Trophoblast cell (in vitro differentiated cells and primary cell): ENCODE data around the gene AMN1.
A peak's percentile ranks its signal among the peaks of the same experiment; 100 is the strongest.
"Not testable (repeated sequence)": the region's sequence is repeated elsewhere in the genome, so short reads cannot be mapped to it uniquely, and the experiment has no call there.

Source experiments
- DNase-seq, 2 donors: peaks; one replicate each; pipeline ENCODE4 v3.0.0-alpha.2; 2016
- H2AFZ ChIP-seq: 2 replicates; pipeline ENCODE4 v1.6.1; 2013; ENCODE audit warnings: low read length, moderate library complexity, mild to moderate bottlenecking; ENCODE audit not compliant: insufficient read depth, poor library complexity
- H2AK5ac ChIP-seq: 2 replicates; pipeline ENCODE4 v1.6.1; 2013; ENCODE audit warnings: mild to moderate bottlenecking, low read length
- H2BK120ac ChIP-seq: 2 replicates; pipeline ENCODE4 v1.6.1; 2013; ENCODE audit warnings: low read length, mild to moderate bottlenecking, moderate library complexity; ENCODE audit not compliant: insufficient read depth, poor library complexity
- H2BK12ac ChIP-seq: 2 replicates; pipeline ENCODE4 v1.6.1; 2013; ENCODE audit warnings: mild to moderate bottlenecking, low read length, moderate library complexity
- H2BK5ac ChIP-seq: 2 replicates; pipeline ENCODE4 v1.6.1; 2013; ENCODE audit warnings: low read length, low read depth, moderate library complexity, mild to moderate bottlenecking; ENCODE audit not compliant: poor library complexity
- H3K14ac ChIP-seq: 2 replicates; pipeline ENCODE4 v1.6.1; 2013; ENCODE audit warnings: mild to moderate bottlenecking, low read length
- H3K18ac ChIP-seq: 2 replicates; pipeline ENCODE4 v1.6.1; 2013; ENCODE audit warnings: mild to moderate bottlenecking, low read length
- H3K23ac ChIP-seq: 2 replicates; pipeline ENCODE4 v1.6.1; 2013; ENCODE audit warnings: low read length
- H3K27ac ChIP-seq: 2 replicates; pipeline ENCODE4 v1.5.1; 2013; ENCODE audit warnings: low read depth, mild to moderate bottlenecking, inconsistent platforms, low read length, moderate library complexity
- H3K27me3 ChIP-seq: 2 replicates; pipeline ENCODE4 v1.6.1; 2013; ENCODE audit warnings: inconsistent platforms, mild to moderate bottlenecking, low read length, moderate library complexity; ENCODE audit not compliant: insufficient read depth
- H3K36me3 ChIP-seq, 2 experiments: 1 replicate in 1 of 2; 2 replicates in 1 of 2; pipeline ENCODE4 v1.6.1; 2013; ENCODE audit warnings: low read length in 2 of 2, mild to moderate bottlenecking in 2 of 2, moderate library complexity in 1 of 2; ENCODE audit not compliant: insufficient read depth in 2 of 2, control insufficient read depth in 1 of 2
- H3K4ac ChIP-seq: 2 replicates; pipeline ENCODE4 v1.6.1; 2013; ENCODE audit warnings: low read depth, mild to moderate bottlenecking, low read length, moderate library complexity
- H3K4me1 ChIP-seq, 2 experiments: 1 replicate in 1 of 2; 2 replicates in 1 of 2; pipeline ENCODE4 v1.6.1; 2013; ENCODE audit warnings: low read length in 2 of 2, mild to moderate bottlenecking in 2 of 2, moderate library complexity in 1 of 2; ENCODE audit not compliant: insufficient read depth in 2 of 2, control insufficient read depth in 1 of 2
- H3K4me2 ChIP-seq: 2 replicates; pipeline ENCODE4 v1.6.1; 2013; ENCODE audit warnings: inconsistent platforms, mild to moderate bottlenecking, low read length, moderate library complexity
- H3K4me3 ChIP-seq: 2 replicates; pipeline ENCODE4 v1.5.1; 2013; ENCODE audit warnings: mild to moderate bottlenecking, low read depth, low read length, inconsistent platforms
- H3K79me1 ChIP-seq: one replicate; pipeline ENCODE4 v1.6.1; 2013; ENCODE audit warnings: low read length
- H3K79me2 ChIP-seq: 2 replicates; pipeline ENCODE4 v1.6.1; 2013; ENCODE audit warnings: low read length, mild to moderate bottlenecking; ENCODE audit not compliant: control insufficient read depth, insufficient read depth, poor library complexity
- H3K9ac ChIP-seq: 2 replicates; pipeline ENCODE4 v1.6.1; 2013; ENCODE audit warnings: mild to moderate bottlenecking, low read length
- H3K9me3 ChIP-seq: 2 replicates; pipeline ENCODE4 v1.6.1; 2013; ENCODE audit warnings: low read depth, mild to moderate bottlenecking, control low read depth, inconsistent platforms, low read length; ENCODE audit not compliant: insufficient read depth
- H4K12ac ChIP-seq: 2 replicates; pipeline ENCODE4 v1.6.1; 2013; ENCODE audit warnings: low read depth, mild to moderate bottlenecking, low read length, moderate library complexity
- H4K8ac ChIP-seq: 2 replicates; pipeline ENCODE4 v1.6.1; 2013; ENCODE audit warnings: low read depth, mild to moderate bottlenecking, low read length, moderate library complexity
- H4K91ac ChIP-seq: one replicate; pipeline ENCODE4 v1.6.1; 2013; ENCODE audit warnings: low read depth, mild to moderate bottlenecking, low read length, moderate library complexity
- WGBS: extraction: QIAGEN DNeasy Blood & Tissue Kit; methylation state at CpG from one replicate; pipeline ENCODE4 v1.1.7; 2013; ENCODE audit warnings: missing lambda C conversion rate; ENCODE audit not compliant: insufficient read length, insufficient coverage; ENCODE audit errors: extremely low coverage; 5-methylcytosine and 5-hydroxymethylcytosine counted together

The AMN1 gene

GRCh38 chr12:31736472-31736871 is 7.7 kb upstream of the AMN1 start:
- H3K4me1 ChIP-seq, result peaks cover 4 to 8% of the 10 kb centered on the region in 2 experiments
- no peak overlapping the region for H3K18ac ChIP-seq
- H3K79me2 ChIP-seq, result peaks cover 2% of the 10 kb centered on the region
- H4K8ac ChIP-seq, result no peak overlapping the region
- H2BK120ac ChIP-seq, result no peak overlapping the region
- no peak overlapping the region for H4K91ac ChIP-seq
- H3K9me3 ChIP-seq, result no peaks in the 10 kb centered on the region
- H3K4me2 ChIP-seq, result no peak overlapping the region
- no peaks in the 10 kb centered on the region for H3K27me3 ChIP-seq
- no peaks in the 10 kb centered on the region for H3K36me3 ChIP-seq
- no peak overlapping the region for H3K9ac ChIP-seq
- H3K79me1 ChIP-seq, result peaks cover 6% of the 10 kb centered on the region
- no peak overlapping the region for H2AK5ac ChIP-seq
- H3K23ac ChIP-seq, result no peak overlapping the region
- no peak overlapping the region for H4K12ac ChIP-seq
- H2BK12ac ChIP-seq, result no peak overlapping the region
- no peak overlapping the region for H2BK5ac ChIP-seq
- no peak overlapping the region for H2AFZ ChIP-seq
- DNase-seq, result peak; percentile 69 to 81
- H3K14ac ChIP-seq, result no peak overlapping the region
- H3K4me3 ChIP-seq, result no peak overlapping the region
- no peak overlapping the region for H3K27ac ChIP-seq
- no peak overlapping the region for H3K4ac ChIP-seq

GRCh38 chr12:31733549-31734432 is 5.0 kb upstream of the AMN1 start:
- WGBS, result no CpG with 5 or more reads among the region's 15 CpGs
- Histone ChIP-seq H2AK5ac (peak overlapping the region; percentile 90), H2BK120ac (peak overlapping the region; percentile 36), H3K27ac (peak overlapping the region; percentile 85), H3K14ac (peak overlapping the region; percentile 8), H3K79me1 (peaks cover 15% of the 10 kb centered on the region), H2BK12ac (peak overlapping the region; percentile 96), H4K91ac (peak overlapping the region; percentile 59), H3K4me1 (peaks cover 13 to 16% of the 10 kb centered on the region in 2 experiments), H2AFZ (peak overlapping the region; percentile 67)
- H4K8ac ChIP-seq, H3K4me3 ChIP-seq, H2BK5ac ChIP-seq, H3K4ac ChIP-seq, H3K9ac ChIP-seq, H3K79me2 ChIP-seq, H4K12ac ChIP-seq, H3K18ac ChIP-seq, H3K9me3 ChIP-seq, DNase-seq, H3K36me3 ChIP-seq, H3K23ac ChIP-seq, H3K4me2 ChIP-seq, H3K27me3 ChIP-seq: not testable (repeated sequence)

GRCh38 chr12:31732926-31733548 is 4.2 kb upstream of the AMN1 start:
- Histone ChIP-seq H3K4me3 (no peak overlapping the region), H3K79me1 (peaks cover 20% of the 10 kb centered on the region), H3K23ac (no peak overlapping the region), H2BK120ac (peak overlapping the region; percentile 13), H4K12ac (no peak overlapping the region), H4K8ac (no peak overlapping the region), H3K79me2 (peaks cover 7% of the 10 kb centered on the region), H3K9ac (no peak overlapping the region), H3K4me1 (peaks cover 13 to 16% of the 10 kb centered on the region in 2 experiments), H3K14ac (no peak overlapping the region), H3K27ac (peak overlapping the region; percentile 85), H3K27me3 (no peaks in the 10 kb centered on the region), H3K4ac (no peak overlapping the region), H2AFZ (peak overlapping the region; percentile 11), H3K36me3 (no peaks in the 10 kb centered on the region), H2BK12ac (peak overlapping the region; percentile 15), H2AK5ac (no peak overlapping the region), H2BK5ac (peak overlapping the region; percentile 34), H3K4me2 (peak overlapping the region; percentile 36), H3K9me3 (peaks cover 2% of the 10 kb centered on the region), H4K91ac (peak overlapping the region; percentile 59), H3K18ac (no peak overlapping the region)
- peak; percentile 65 to 95 for DNase-seq
- WGBS, result no CpG with 5 or more reads among the region's 5 CpGs

DNA sequence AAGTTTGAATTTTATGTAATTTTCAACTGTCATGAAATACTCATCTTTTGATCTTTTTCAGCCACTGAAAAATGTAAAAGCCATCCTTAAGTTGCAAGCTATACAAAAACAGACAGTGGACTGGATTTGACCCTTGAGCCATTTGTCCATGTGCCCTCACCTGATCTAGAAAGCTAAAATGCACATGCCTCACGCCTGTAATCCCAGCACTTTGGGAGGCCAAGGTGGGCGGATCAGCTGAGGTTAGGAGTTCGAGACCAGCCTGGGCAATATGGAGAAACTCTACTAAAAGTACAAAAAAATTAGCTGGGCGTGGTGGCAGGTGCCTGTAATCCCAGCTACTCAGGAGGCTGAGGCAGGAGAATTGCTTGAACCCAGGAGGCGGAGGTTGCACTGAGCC is 2.4 kb upstream of the AMN1 start:
- peaks cover 20% of the 10 kb centered on the region for H3K79me1 ChIP-seq
- H3K36me3 ChIP-seq, H3K27me3 ChIP-seq, H2BK5ac ChIP-seq, H3K4me3 ChIP-seq, H2AFZ ChIP-seq, H3K23ac ChIP-seq, H3K14ac ChIP-seq, H3K9me3 ChIP-seq, H2AK5ac ChIP-seq, H3K4me2 ChIP-seq, H3K4ac ChIP-seq, H4K12ac ChIP-seq, H3K18ac ChIP-seq, H3K79me2 ChIP-seq, DNase-seq, H3K9ac ChIP-seq: not testable (repeated sequence)
- H4K91ac ChIP-seq, result peak overlapping the region; percentile 57
- peak overlapping the region; percentile 99 for H2BK12ac ChIP-seq
- H3K4me1 ChIP-seq, result peaks cover 13 to 18% of the 10 kb centered on the region in 2 experiments
- H2BK120ac ChIP-seq, result peak overlapping the region; percentile 72
- no CpG with 5 or more reads among the region's 5 CpGs for WGBS
- peak overlapping the region; percentile 79 for H4K8ac ChIP-seq
- H3K27ac ChIP-seq, result peak overlapping the region; percentile 80
